Peyer's patch (tissue), 4 donors: Measurements from ENCODE around the gene STAC. TPM values are rescaled to one million over a fixed set of nuclear protein-coding genes. Genes with fewer than 3 reads are reported as not detected.

Experiments used
- DNase-seq, 3 donors: peaks; one replicate each; pipeline ENCODE4 v3.0.0-alpha.2; 2017 to 2019
- H3K27ac ChIP-seq, 4 donors: fragments of 200-600 bp; sonication (generic); one replicate each; pipeline ENCODE4 v1.5.1; 2016 to 2019
- H3K27me3 ChIP-seq, 2 donors: fragments of 200-600 bp; sonication (generic); one replicate each; pipeline ENCODE4 v1.5.1; 2019
- H3K36me3 ChIP-seq, 3 donors: fragments of 200-600 bp; sonication (generic); one replicate each; pipeline ENCODE4 v1.5.1; 2016 to 2019
- H3K4me1 ChIP-seq, 4 donors: fragments of 200-600 bp; sonication (generic); one replicate each; pipeline ENCODE4 v1.5.1; 2016 to 2019
- H3K4me3 ChIP-seq, 4 donors: fragments of 200-600 bp; sonication (generic); 1 replicate in 3 of 4; 2 replicates in 1 of 4; pipeline ENCODE4 v1.5.1; 2016 to 2019; ENCODE audit warnings: mild to moderate bottlenecking in 1 of 4
- H3K9me3 ChIP-seq, 4 donors: fragments of 200-600 bp; sonication (generic); one replicate each; pipeline ENCODE4 v1.5.1; 2016 to 2019; ENCODE audit warnings: mild to moderate bottlenecking in 1 of 4
- POLR2A ChIP-seq, 2 donors: fragments of 450-650 bp; IDR thresholded peaks; one replicate each; pipeline ENCODE4 v1.5.1; 2017; ENCODE audit warnings: antibody characterized with exemption in 2 of 2, mild to moderate bottlenecking in 2 of 2, moderate library complexity in 2 of 2
- total RNA-seq, 4 donors: library from RNA; depleted of rRNA; stranded (reverse); fragments of >200 nt; gene quantifications; one replicate each; pipeline ENCODE4 v1.1.0, GENCODE V29; 2016
- TF ChIP-seq, protein P1 (sequence below), 6 experiments: fragments of 450-650 bp in 4 of 6; fragments of 200-600 bp in 2 of 6; sonication (generic) in 1 of 6; IDR thresholded peaks; one replicate each; pipeline ENCODE4 v1.5.1; 2017 to 2019; ENCODE audit warnings: antibody characterized with exemption in 6 of 6, mild to moderate bottlenecking in 3 of 6, moderate library complexity in 1 of 6

STAC gene
- total RNA-seq, 4 donors from 2014 or later, result not detected

DNA sequence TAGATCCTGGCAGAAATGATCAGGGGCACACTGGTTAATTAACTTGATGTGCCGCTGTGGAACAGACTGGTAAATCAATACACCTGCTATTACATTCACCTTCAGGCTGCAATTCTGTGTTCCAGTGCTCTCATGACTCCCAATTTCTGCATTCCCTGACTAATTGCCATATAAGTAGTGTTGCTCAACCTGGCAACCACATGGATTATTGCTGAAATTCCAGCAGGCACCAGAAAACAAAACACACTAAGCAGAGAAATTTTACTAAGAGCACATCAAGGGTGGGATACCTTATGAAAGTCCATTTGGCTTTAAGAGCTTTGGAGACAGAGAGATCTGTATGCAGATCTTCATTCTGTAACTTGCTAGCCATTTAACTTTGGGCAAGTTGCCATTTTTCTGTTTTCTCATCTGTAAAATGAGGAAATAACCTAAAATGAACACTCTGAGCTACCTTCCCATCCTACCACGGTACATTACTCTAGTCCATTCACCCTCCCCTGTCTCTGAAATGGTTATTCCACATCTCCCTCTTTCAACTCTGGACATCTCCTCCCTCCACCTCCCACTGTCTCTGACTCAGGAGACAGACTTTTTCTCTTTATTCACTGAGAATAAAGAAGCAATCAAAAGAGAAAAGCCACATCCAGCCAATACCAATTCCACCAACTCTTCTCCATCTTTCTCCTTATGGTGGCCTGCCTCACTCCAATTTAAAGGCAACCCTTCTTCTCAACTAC, 54.6 kb downstream of the STAC start:
- H3K27ac ChIP-seq, result no peak overlapping the region
- DNase-seq, result no peak
- TF ChIP-seq POLR2A (IDR thresholded peaks at IDR 0.05), result no peak
- TF ChIP-seq, protein P1, sequence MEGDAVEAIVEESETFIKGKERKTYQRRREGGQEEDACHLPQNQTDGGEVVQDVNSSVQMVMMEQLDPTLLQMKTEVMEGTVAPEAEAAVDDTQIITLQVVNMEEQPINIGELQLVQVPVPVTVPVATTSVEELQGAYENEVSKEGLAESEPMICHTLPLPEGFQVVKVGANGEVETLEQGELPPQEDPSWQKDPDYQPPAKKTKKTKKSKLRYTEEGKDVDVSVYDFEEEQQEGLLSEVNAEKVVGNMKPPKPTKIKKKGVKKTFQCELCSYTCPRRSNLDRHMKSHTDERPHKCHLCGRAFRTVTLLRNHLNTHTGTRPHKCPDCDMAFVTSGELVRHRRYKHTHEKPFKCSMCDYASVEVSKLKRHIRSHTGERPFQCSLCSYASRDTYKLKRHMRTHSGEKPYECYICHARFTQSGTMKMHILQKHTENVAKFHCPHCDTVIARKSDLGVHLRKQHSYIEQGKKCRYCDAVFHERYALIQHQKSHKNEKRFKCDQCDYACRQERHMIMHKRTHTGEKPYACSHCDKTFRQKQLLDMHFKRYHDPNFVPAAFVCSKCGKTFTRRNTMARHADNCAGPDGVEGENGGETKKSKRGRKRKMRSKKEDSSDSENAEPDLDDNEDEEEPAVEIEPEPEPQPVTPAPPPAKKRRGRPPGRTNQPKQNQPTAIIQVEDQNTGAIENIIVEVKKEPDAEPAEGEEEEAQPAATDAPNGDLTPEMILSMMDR (IDR thresholded peaks at IDR 0.05), result no peak
- H3K27me3 ChIP-seq, result no peaks in the 10 kb centered on the region
- no peaks in the 10 kb centered on the region for H3K36me3 ChIP-seq
- no peaks in the 10 kb centered on the region for H3K9me3 ChIP-seq
- no peaks in the 10 kb centered on the region for H3K4me1 ChIP-seq
- H3K4me3 ChIP-seq, result no peak overlapping the region

- Histone ChIP-seq H3K4me1 (no peaks in the 10 kb centered on the region), H3K27ac (no peak overlapping the region), H3K27me3 (no peaks in the 10 kb centered on the region), H3K4me3 (no peak overlapping the region), H3K36me3 (no peaks in the 10 kb centered on the region), H3K9me3 (no peaks in the 10 kb centered on the region)
- no peak for DNase-seq
- no peak for TF ChIP-seq POLR2A (IDR thresholded peaks at IDR 0.05)
- TF ChIP-seq, protein P1 (IDR thresholded peaks at IDR 0.05), result no peak
Measured at GRCh38 chr3:36443028-36443686, 62.9 kb downstream of the STAC start.

- H3K4me3 ChIP-seq, result no peak overlapping the region
Measured at GRCh38 chr3:36444909-36445308, 64.6 kb downstream of the STAC start.

GRCh38 chr3:36446276-36446675, 66.0 kb downstream of the STAC start:
- TF ChIP-seq POLR2A (IDR thresholded peaks at IDR 0.05), result no peak
- TF ChIP-seq, protein P1 (IDR thresholded peaks at IDR 0.05), result no peak
- H3K4me1 ChIP-seq, result no peaks in the 10 kb centered on the region
- no peaks in the 10 kb centered on the region for H3K36me3 ChIP-seq

More at GRCh38 chr3:36444909-36445308, 64.6 kb downstream of the STAC start:
- no peak for DNase-seq
- no peaks in the 10 kb centered on the region for H3K9me3 ChIP-seq
- H3K27me3 ChIP-seq, result no peaks in the 10 kb centered on the region
- no peak for TF ChIP-seq POLR2A (IDR thresholded peaks at IDR 0.05)
- TF ChIP-seq, protein P1 (IDR thresholded peaks at IDR 0.05), result no peak
- H3K4me1 ChIP-seq, result no peaks in the 10 kb centered on the region
- no peaks in the 10 kb centered on the region for H3K36me3 ChIP-seq
- H3K27ac ChIP-seq, result no peak overlapping the region

DNA sequence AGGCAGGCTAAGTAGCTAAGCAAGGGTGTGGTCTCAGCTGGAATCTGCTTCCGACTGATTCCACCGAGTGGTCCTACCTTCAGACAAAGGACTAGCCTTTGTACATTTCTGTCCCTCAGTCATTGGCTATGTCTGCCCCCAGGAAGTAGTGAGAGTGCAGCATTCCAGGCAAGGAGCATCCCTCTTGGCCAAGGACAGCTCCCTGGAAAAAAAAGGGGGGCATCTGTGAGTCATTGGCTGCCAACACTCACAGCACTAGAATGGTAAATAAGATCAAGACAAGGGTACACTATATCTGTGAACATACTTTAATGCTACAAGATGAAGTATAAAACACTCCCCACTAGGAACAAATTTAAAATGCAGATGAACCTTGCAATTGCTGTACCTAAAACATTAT, 66.8 kb downstream of the STAC start:
- Histone ChIP-seq H3K27me3 (no peaks in the 10 kb centered on the region), H3K4me3 (no peak overlapping the region), H3K27ac (no peak overlapping the region), H3K36me3 (no peaks in the 10 kb centered on the region), H3K9me3 (no peaks in the 10 kb centered on the region), H3K4me1 (no peaks in the 10 kb centered on the region)
- DNase-seq, result no peak
- TF ChIP-seq, protein P1 (IDR thresholded peaks at IDR 0.05), result no peak
- TF ChIP-seq POLR2A (IDR thresholded peaks at IDR 0.05), result no peak

More at GRCh38 chr3:36446276-36446675, 66.0 kb downstream of the STAC start:
- H3K9me3 ChIP-seq, result no peaks in the 10 kb centered on the region
- DNase-seq, result no peak
- no peak overlapping the region for H3K27ac ChIP-seq
- no peak overlapping the region for H3K4me3 ChIP-seq
- H3K27me3 ChIP-seq, result no peaks in the 10 kb centered on the region
